Measurements from ENCODE around the gene TLE6.
"Not testable (repeated sequence)": the region's sequence is repeated elsewhere in the genome, so short reads cannot be mapped to it uniquely, and the experiment has no call there.

TLE6 gene

DNA sequence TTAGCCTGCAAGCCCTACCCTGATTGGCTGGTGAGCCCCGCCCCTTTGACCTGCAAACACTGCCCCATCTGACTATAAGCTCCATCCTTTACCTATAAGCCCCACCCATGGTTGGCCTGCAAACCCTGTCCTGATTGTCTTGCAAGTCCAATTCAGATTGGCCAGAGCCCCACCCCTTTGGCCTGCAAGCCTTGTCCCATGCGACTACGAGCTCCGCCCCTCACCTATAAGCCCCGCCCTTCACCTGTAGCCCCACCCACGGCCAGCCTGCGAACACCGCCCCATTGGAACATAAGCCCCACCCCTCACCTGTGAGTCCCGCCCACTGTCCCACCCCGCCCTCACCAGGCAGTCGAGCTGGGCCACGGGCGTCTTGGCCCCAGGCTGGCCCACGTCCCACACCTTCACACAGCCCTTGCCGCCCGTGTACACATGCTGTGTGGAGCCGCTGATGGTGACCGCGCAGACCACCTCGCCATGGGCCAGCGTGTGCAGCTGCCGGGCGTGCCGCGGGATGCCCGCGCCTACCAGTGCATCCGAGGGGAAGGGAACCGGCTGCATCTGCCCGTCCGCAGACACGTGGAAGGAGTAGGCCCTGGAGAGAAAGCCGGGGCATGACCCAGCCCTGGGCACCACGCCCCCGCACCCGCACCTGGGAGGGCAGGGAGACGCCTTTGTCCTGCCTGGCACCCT lies 28.9 kb downstream of the TLE6 start:
- TF ChIP-seq, protein P1, sequence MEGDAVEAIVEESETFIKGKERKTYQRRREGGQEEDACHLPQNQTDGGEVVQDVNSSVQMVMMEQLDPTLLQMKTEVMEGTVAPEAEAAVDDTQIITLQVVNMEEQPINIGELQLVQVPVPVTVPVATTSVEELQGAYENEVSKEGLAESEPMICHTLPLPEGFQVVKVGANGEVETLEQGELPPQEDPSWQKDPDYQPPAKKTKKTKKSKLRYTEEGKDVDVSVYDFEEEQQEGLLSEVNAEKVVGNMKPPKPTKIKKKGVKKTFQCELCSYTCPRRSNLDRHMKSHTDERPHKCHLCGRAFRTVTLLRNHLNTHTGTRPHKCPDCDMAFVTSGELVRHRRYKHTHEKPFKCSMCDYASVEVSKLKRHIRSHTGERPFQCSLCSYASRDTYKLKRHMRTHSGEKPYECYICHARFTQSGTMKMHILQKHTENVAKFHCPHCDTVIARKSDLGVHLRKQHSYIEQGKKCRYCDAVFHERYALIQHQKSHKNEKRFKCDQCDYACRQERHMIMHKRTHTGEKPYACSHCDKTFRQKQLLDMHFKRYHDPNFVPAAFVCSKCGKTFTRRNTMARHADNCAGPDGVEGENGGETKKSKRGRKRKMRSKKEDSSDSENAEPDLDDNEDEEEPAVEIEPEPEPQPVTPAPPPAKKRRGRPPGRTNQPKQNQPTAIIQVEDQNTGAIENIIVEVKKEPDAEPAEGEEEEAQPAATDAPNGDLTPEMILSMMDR (IDR thresholded peaks at IDR 0.05; ENCODE audit: control insufficient read depth, insufficient read depth, low read depth, low read length, missing control alignments) = no peak
- no peak overlapping the region for H3K4me3 ChIP-seq (ENCODE audit: control insufficient read depth, low read depth, low read length)
- DNase-seq (ENCODE audit: low read depth) = no peak

DNA sequence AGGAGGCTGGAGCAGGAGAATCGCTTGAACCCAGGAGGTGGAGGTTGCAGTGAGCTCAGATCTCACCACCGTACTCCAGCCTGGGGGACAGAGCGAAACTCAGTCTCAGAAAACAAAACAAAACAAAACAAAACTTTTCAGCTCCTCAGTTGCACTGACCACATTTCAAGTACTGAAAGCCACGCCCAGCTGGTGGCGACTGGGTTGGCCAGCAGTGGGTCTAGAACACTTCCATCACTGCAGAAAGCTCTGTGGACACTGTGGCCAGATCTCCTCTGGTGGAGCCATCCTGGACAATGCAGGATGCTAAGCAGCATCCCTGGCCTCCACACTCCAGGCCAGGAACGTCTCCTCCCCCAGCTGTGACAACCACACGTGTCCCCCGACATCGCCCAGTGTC lies 30.6 kb downstream of the TLE6 start:
- TF ChIP-seq, protein P1 (IDR thresholded peaks at IDR 0.05; ENCODE audit: control insufficient read depth, insufficient read depth, low read depth, low read length, missing control alignments) = no peak
- no peak for DNase-seq (ENCODE audit: low read depth)
- H3K4me3 ChIP-seq (ENCODE audit: control insufficient read depth, low read depth, low read length) = no peak overlapping the region

DNA sequence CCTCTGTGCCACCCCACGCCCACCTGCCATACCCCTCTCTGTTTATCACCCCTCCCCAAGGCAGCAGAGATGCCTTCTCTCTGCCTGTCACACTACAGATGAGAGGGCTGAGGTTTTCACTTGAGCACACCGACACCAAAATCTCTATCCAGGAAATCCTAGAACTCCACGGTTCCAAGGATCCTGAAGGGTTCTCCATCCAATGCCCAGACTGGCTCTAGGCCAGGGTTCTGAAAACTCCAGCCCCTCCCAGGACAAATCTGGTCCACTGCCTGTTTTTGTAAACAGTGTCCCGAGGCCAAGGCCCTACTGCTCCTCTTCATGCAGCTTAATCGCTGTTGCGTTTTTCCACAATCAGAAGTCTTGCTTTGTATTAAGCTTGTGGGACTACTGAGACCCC lies 31.6 kb downstream of the TLE6 start:
- TF ChIP-seq, protein P1 (IDR thresholded peaks at IDR 0.05; ENCODE audit: control insufficient read depth, insufficient read depth, low read depth, low read length, missing control alignments) = no peak
- DNase-seq (ENCODE audit: low read depth) = no peak
- no peak overlapping the region for H3K4me3 ChIP-seq (ENCODE audit: control insufficient read depth, low read depth, low read length)

DNA sequence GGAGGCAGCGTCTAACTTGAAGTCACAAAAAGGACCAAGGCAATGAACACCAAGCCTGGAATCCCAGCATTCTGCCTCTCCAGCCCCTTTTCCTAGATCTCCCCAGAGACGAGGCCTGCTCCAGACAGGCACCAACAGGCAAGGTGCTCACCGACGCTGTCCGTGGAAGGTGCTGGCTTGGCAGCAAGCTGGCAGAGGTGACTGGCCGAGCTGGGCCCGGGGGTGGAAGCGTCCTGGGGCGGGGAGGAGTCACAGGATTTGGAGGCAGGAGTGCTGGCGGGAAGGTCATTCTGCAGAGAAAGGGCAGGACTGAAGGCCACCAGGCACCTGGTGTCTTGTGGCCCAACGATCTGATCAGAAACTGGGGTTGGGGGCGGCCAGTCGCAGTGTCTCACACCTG lies 33.5 kb downstream of the TLE6 start:
- TF ChIP-seq, protein P1 (IDR thresholded peaks at IDR 0.05; ENCODE audit: control insufficient read depth, insufficient read depth, low read depth, low read length, missing control alignments) = no peak
- no peak for DNase-seq (ENCODE audit: low read depth)
- H3K4me3 ChIP-seq (ENCODE audit: control insufficient read depth, low read depth, low read length) = no peak overlapping the region

DNA sequence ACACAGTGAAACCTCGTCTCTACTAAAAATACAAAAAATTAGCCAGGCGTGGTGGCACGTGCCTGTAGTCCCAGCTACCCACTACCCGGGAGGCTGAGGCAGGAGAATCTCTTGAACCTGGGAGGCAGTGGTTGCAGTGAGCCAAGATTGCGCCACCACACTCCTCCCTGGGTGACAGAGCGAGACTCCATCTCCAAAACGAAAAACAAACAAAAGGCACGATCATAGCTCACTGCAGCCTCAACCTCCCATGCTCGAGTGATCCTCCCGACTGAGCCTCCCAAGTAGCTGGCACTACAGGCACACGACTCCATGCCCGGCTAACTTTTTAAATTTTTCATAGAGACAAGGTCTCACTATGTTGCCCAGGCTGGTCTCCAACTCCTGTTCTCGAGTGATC lies 34.7 kb downstream of the TLE6 start:
- DNase-seq (ENCODE audit: low read depth); H3K4me3 ChIP-seq (ENCODE audit: control insufficient read depth, low read depth, low read length): not testable (repeated sequence)

DNA sequence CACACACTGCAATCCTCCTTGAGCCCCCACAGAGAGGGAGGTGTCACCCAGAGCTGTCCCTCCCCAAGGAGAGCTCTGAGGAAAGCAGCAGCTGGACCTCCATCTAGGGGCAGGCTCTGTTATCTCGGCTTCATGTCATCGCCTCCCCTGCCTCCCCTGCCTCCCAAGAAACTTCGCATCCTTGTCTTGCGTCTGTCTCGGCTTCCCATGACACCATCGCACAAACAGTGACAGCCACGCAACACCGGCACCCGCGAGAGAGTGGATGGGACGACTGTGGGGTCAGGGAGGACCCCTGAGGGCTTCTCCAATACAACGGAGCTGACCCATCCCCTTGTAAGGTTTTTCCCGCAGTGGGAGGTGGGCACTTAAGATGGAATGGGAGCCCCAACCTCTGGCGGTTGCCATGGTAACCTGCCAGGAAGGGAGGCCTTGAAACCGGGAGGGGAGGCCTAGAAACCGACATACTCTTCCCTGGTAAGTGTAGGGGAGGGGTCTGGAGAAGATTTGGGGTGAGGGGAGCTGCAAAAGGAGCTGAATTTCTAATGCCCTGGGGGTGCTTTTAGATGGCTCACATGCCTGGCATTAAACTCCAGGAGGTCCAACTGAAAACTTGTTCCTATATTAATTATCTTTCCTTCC lies 35.4 kb downstream of the TLE6 start:
- DNase-seq (ENCODE audit: low read depth) = no peak
- TF ChIP-seq, protein P1 (IDR thresholded peaks at IDR 0.05; ENCODE audit: control insufficient read depth, insufficient read depth, low read depth, low read length, missing control alignments) = no peak
- no peak overlapping the region for H3K4me3 ChIP-seq (ENCODE audit: control insufficient read depth, low read depth, low read length)

DNA sequence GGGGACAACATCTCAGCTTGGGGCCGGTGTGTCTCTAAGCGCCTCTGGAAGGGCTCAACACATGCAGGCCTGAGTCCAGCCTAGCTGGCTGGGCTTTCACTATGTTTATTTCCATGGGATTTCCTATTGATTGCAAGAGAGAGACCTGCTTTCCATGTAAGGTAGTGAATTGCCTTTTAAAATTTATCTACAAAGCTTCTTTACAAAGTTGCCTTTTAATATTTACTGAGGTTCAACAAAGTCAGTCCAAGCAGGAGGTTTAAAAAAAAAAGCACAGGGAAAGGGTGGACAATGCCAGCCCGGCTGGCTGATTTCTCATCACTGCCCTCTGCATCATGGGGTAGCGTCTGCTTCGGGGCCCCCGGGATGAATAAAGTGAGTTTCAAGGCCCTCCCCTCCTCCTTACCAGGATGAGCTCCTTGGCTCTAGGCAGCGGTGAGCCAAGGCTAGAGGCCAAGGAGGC lies 35.9 kb downstream of the TLE6 start:
- DNase-seq (ENCODE audit: low read depth) = no peak
- H3K4me3 ChIP-seq (ENCODE audit: control insufficient read depth, low read depth, low read length) = no peak overlapping the region
- TF ChIP-seq, protein P1 (IDR thresholded peaks at IDR 0.05; ENCODE audit: control insufficient read depth, insufficient read depth, low read depth, low read length, missing control alignments) = no peak
